ENCODE data around the gene DAPK3. TPM values are rescaled to one million over a fixed set of nuclear protein-coding genes. Genes with fewer than 3 reads are reported as not detected.
A peak's percentile ranks its signal among the peaks of the same experiment; 100 is the strongest.

Gene DAPK3
- total RNA-seq, 2 donors from 2014 or later, result 89.9 to 106 TPM

- Mint-ChIP-seq H3K27me3 (ENCODE audit: insufficient read depth) (no peaks in the 10 kb centered on the region), H3K4me3 (peak overlapping the region; percentile 99), H3K4me1 (peaks cover 27% of the 10 kb centered on the region), H3K9me3 (no peaks in the 10 kb centered on the region), H3K36me3 (ENCODE audit: low read depth) (peaks cover 68% of the 10 kb centered on the region), H3K27ac (peak overlapping the region; percentile 99)
- Histone ChIP-seq H3K9me3 (ENCODE audit: control insufficient read depth, low read length) (no peaks in the 10 kb centered on the region), H3K9ac (ENCODE audit: extremely low read depth, low read length, poor library complexity, severe bottlenecking) (peak overlapping the region; percentile 100), H3K27me3 (ENCODE audit: control insufficient read depth, insufficient read depth, low read length, poor library complexity, severe bottlenecking) (no peaks in the 10 kb centered on the region), H3K4me3 (ENCODE audit: low read length) (peak overlapping the region; percentile 93), H3K36me3 (ENCODE audit: control insufficient read depth, insufficient read depth, low read length) (peaks cover 66% of the 10 kb centered on the region), H3K27ac (ENCODE audit: low read depth, low read length) (no peak overlapping the region), H3K4me1 (ENCODE audit: control insufficient read depth, insufficient read depth, low read length) (peaks cover 12% of the 10 kb centered on the region)
- TF ChIP-seq CTCF (conservative IDR thresholded peaks at IDR 0.05), result no peak
- peak; percentile 61 for DNase-seq
- 94 to 98% methylated on average over 31 to 40 of the region's 40 CpGs for WGBS, 2 experiments (ENCODE audit: insufficient coverage in 1 of 2, insufficient read length in 1 of 2)
Measured at GRCh38 chr19:3982701-3983541, 12.0 kb upstream of the DAPK3 start.

- WGBS, 2 experiments (ENCODE audit: insufficient coverage in 1 of 2, insufficient read length in 1 of 2), result 91 to 93% methylated on average over 26 to 39 of the region's 39 CpGs
- H3K9ac ChIP-seq (ENCODE audit: extremely low read depth, low read length, poor library complexity, severe bottlenecking), result peak overlapping the region; percentile 33
Measured at GRCh38 chr19:3981736-3982681, 11.1 kb upstream of the DAPK3 start.

More at GRCh38 chr19:3981736-3982681, 11.1 kb upstream of the DAPK3 start:
- Mint-ChIP-seq H3K27ac (peak overlapping the region; percentile 99), H3K27me3 (ENCODE audit: insufficient read depth) (no peaks in the 10 kb centered on the region), H3K9me3 (no peaks in the 10 kb centered on the region), H3K36me3 (ENCODE audit: low read depth) (peaks cover 77% of the 10 kb centered on the region), H3K4me3 (peak overlapping the region; percentile 99), H3K4me1 (peaks cover 27% of the 10 kb centered on the region)
- TF ChIP-seq CTCF (conservative IDR thresholded peaks at IDR 0.05), result no peak
- Histone ChIP-seq H3K4me3 (ENCODE audit: low read length) (no peak overlapping the region), H3K4me1 (ENCODE audit: control insufficient read depth, insufficient read depth, low read length) (peaks cover 12% of the 10 kb centered on the region), H3K27ac (ENCODE audit: low read depth, low read length) (no peak overlapping the region), H3K36me3 (ENCODE audit: control insufficient read depth, insufficient read depth, low read length) (peaks cover 75% of the 10 kb centered on the region), H3K27me3 (ENCODE audit: control insufficient read depth, insufficient read depth, low read length, poor library complexity, severe bottlenecking) (no peaks in the 10 kb centered on the region), H3K9me3 (ENCODE audit: control insufficient read depth, low read length) (no peaks in the 10 kb centered on the region)
- DNase-seq, result peak; percentile 47
